A549 (cell line): ENCODE data around the gene TAF13. TPM values are rescaled to one million over a fixed set of nuclear protein-coding genes. Genes with fewer than 3 reads are reported as not detected.
A peak's percentile ranks its signal among the peaks of the same experiment; 100 is the strongest.

ENCODE experiments used
- ATAC-seq, 2 experiments: fragments of 200-7000 bp in 1 of 2; fragments of >200 bp in 1 of 2; cut with Nextera tagmentation in 1 of 2; cut with Tn5 transposase in 1 of 2; 3 replicates each; pipeline versions ENCODE4 v1.8.0 to v1.9.1; 2018 to 2020; ENCODE audit warnings: mild to moderate bottlenecking in 1 of 2, moderate library complexity in 1 of 2
- CTCF ChIA-PET: fragments of 300-600 bp; sonication (Branson Sonifier 250); formaldehyde crosslinking; extraction: SDS; loops from one replicate; lab custom pipeline; 2021; ENCODE audit warnings: antibody characterized with exemption, inconsistent platforms; lab: Yijun Ruan, JAX
- POLR2A ChIA-PET: fragments of 350-600 bp; formaldehyde crosslinking; extraction: SDS; loops from one replicate; lab custom pipeline; 2021; ENCODE audit warnings: antibody characterized with exemption, inconsistent platforms; lab: Yijun Ruan, JAX
- DNase-seq, 2 experiments: peaks; one replicate each; pipeline versions ENCODE4 v3.0.0 to v3.0.0-alpha.2; 2011 to 2016; ENCODE audit warnings: low read depth in 1 of 2, low spot score in 1 of 2
- FAIRE-seq: peaks from 2 replicates; lab custom pipeline; 2011; peaks lifted over from hg19 to GRCh38; lab: Jason Lieb, UNC
- H3K27ac ChIP-seq, 2 experiments: fragments of >200 bp; sonication (Bioruptor Twin); formaldehyde crosslinking; 3 replicates each; pipeline ENCODE4 v1.5.1; 2016 to 2017
- H3K4me1 ChIP-seq: fragments of >200 bp; sonication (Bioruptor Twin); formaldehyde crosslinking; 3 replicates; pipeline ENCODE4 v1.6.1; 2016
- H3K4me2 ChIP-seq: fragments of >200 bp; sonication (Bioruptor Twin); formaldehyde crosslinking; 3 replicates; pipeline ENCODE4 v1.6.1; 2016
- H3K4me3 ChIP-seq: fragments of >200 bp; sonication (Bioruptor Twin); formaldehyde crosslinking; 3 replicates; pipeline ENCODE4 v1.5.1; 2016
- H3K9me3 ChIP-seq: fragments of >200 bp; sonication (Bioruptor Twin); formaldehyde crosslinking; 3 replicates; pipeline ENCODE4 v1.6.1; 2016
- BHLHE40 ChIP-seq: IDR thresholded peaks from 2 replicates; pipeline ENCODE4 v1.6.1; 2012; ENCODE audit warnings: low read depth, low read length, inconsistent platforms
- E2F6 ChIP-seq: IDR thresholded peaks from 2 replicates; pipeline ENCODE4 v1.6.1; 2012; ENCODE audit warnings: low read depth, borderline replicate concordance
- ESRRA ChIP-seq: fragments of 150-350 bp; IDR thresholded peaks from 2 replicates; pipeline ENCODE4 v1.6.1; 2014; ENCODE audit warnings: mild to moderate bottlenecking, low read length, borderline replicate concordance
- FOSB ChIP-seq: fragments of 250-450 bp; sonication (Bioruptor Pico); IDR thresholded peaks from 2 replicates; pipeline ENCODE4 v1.5.0; 2020; ENCODE audit warnings: mild to moderate bottlenecking, moderate library complexity
- FOXS1 ChIP-seq: fragments of 250-450 bp; sonication (Bioruptor Pico); IDR thresholded peaks from 2 replicates; pipeline ENCODE4 v1.5.0; 2020; ENCODE audit warnings: mild to moderate bottlenecking, moderate library complexity
- GATA3 ChIP-seq: IDR thresholded peaks from 2 replicates; pipeline ENCODE4 v1.6.1; 2012; ENCODE audit warnings: borderline replicate concordance
- HMGXB4 ChIP-seq: fragments of 250-450 bp; sonication (Bioruptor Pico); IDR thresholded peaks from 2 replicates; pipeline ENCODE4 v1.5.0; 2021; ENCODE audit warnings: mild to moderate bottlenecking, moderate library complexity, borderline replicate concordance
- JUN ChIP-seq, 2 experiments: fragments of >200 bp; sonication (Bioruptor Twin); formaldehyde crosslinking; IDR thresholded peaks; 2 replicates in 1 of 2; 3 replicates in 1 of 2; pipeline ENCODE4 v1.6.1; 2016 to 2017
- KDM5A ChIP-seq: fragments of 200-600 bp; sonication (generic); IDR thresholded peaks from 2 replicates; pipeline ENCODE4 v1.6.1; 2016; ENCODE audit warnings: antibody characterized with exemption, mild to moderate bottlenecking
- MAX ChIP-seq: IDR thresholded peaks from 2 replicates; pipeline ENCODE4 v1.6.1; 2012
- NPAS2 ChIP-seq: fragments of 250-450 bp; sonication (Bioruptor Pico); IDR thresholded peaks from 2 replicates; pipeline ENCODE4 v1.8.0; 2022; ENCODE audit warnings: mild to moderate bottlenecking, moderate library complexity, borderline replicate concordance
- NR3C1 ChIP-seq: fragments of >200 bp; sonication (Bioruptor Twin); formaldehyde crosslinking; IDR thresholded peaks from 3 replicates; pipeline ENCODE4 v1.6.1; 2017
- PHF8 ChIP-seq: fragments of 200-600 bp; sonication (generic); IDR thresholded peaks from 2 replicates; pipeline ENCODE4 v1.6.1; 2016; ENCODE audit warnings: low read depth, mild to moderate bottlenecking, antibody characterized with exemption, moderate library complexity, borderline replicate concordance
- POLR2A ChIP-seq: IDR thresholded peaks from 2 replicates; pipeline ENCODE4 v1.6.1; 2012; ENCODE audit warnings: mild to moderate bottlenecking, low read length
- RARB ChIP-seq: fragments of 250-450 bp; sonication (Bioruptor Pico); IDR thresholded peaks from 2 replicates; pipeline ENCODE4 v1.8.0; 2021; ENCODE audit warnings: mild to moderate bottlenecking, moderate library complexity
- RCOR1 ChIP-seq: fragments of 150-350 bp; IDR thresholded peaks from 2 replicates; pipeline ENCODE4 v1.6.1; 2014; ENCODE audit warnings: antibody characterized with exemption, low read length, low read depth
- RNF2 ChIP-seq: fragments of 200-600 bp; sonication (generic); IDR thresholded peaks from 2 replicates; pipeline ENCODE4 v1.6.1; 2016; ENCODE audit warnings: low read depth, mild to moderate bottlenecking, antibody characterized with exemption, moderate library complexity, borderline replicate concordance
- TP53 ChIP-seq: fragments of 250-450 bp; sonication (Bioruptor Pico); IDR thresholded peaks from 2 replicates; pipeline ENCODE4 v1.5.0; 2021; ENCODE audit warnings: mild to moderate bottlenecking, moderate library complexity
- USF2 ChIP-seq: fragments of 450-650 bp; IDR thresholded peaks from 2 replicates; pipeline ENCODE4 v1.6.1; 2014; ENCODE audit warnings: antibody characterized with exemption
- ZC3H11A ChIP-seq: fragments of 450-650 bp; IDR thresholded peaks from 2 replicates; pipeline ENCODE4 v1.6.1; 2014; ENCODE audit warnings: antibody characterized with exemption, mild to moderate bottlenecking
- ZFP36 ChIP-seq: fragments of 450-650 bp; IDR thresholded peaks from 2 replicates; pipeline ENCODE4 v1.6.1; 2014; ENCODE audit warnings: borderline replicate concordance; ENCODE audit not compliant: partially characterized antibody
- WGBS: methylation state at CpG from one replicate; pipeline ENCODE4 v1.1.6; 2017; ENCODE audit errors: missing lambda C conversion rate; 5-methylcytosine and 5-hydroxymethylcytosine counted together
- polyA plus RNA-seq, 4 experiments: library from polyadenylated mRNA; depleted of rRNA in 3 of 4; stranded (reverse); fragments of >200 nt; fragmentation: RNase III in 1 of 4; extraction: RNeasy Plus Mini Kit Qiagen cat#74134 plus additional on column Dnase treatment in 1 of 4; gene quantifications; 2 replicates in 3 of 4; 3 replicates in 1 of 4; pipeline ENCODE4 v1.2.3, GENCODE V29; 2011 to 2017

Gene TAF13
- polyA plus RNA-seq, 2 of the 4 experiments (the other 2 are of a cell fraction) = 46.7 to 50.5 TPM

GRCh38 chr1:109045595-109045994 is 30.2 kb downstream of the TAF13 start:
- CTCF ChIA-PET = interaction anchor here (0.5 to 1.3 kb wide), 4 partner anchors 15 to 356 kb away, joined by 3 read pairs; a partner anchor contains a TSS
- no peak overlapping the region for H3K27ac ChIP-seq
- no peak for FAIRE-seq
- 29% methylated on average over 1 of the region's 1 CpG for WGBS
- no peaks in the 10 kb centered on the region for H3K9me3 ChIP-seq
- H3K4me1 ChIP-seq = peaks cover under 1% of the 10 kb centered on the region; the same call in 1 of the 3 replicates
- POLR2A ChIA-PET = no interaction called here
- no peak overlapping the region for H3K4me3 ChIP-seq
- no peak overlapping the region for H3K4me2 ChIP-seq
- no peak for DNase-seq
- no peak for ATAC-seq
- TF ChIP-seq ZFP36 (no peak), BHLHE40 (no peak), GATA3 (no peak), NPAS2 (CRISPR knock-in tag) (no peak), JUN (IDR thresholded peaks at IDR 0.05) (no peak), ZC3H11A (no peak), USF2 (no peak), RNF2 (no peak), RARB (CRISPR knock-in tag) (no peak), TP53 (CRISPR knock-in tag) (no peak), FOXS1 (CRISPR knock-in tag) (no peak), RCOR1 (no peak), KDM5A (no peak), FOSB (CRISPR knock-in tag) (no peak), ESRRA (no peak)

GRCh38 chr1:109041621-109042468 is 34.0 kb downstream of the TAF13 start, which contains the start of gene WDR47:
Gene WDR47 (minus strand): TSS chr1:109042102. CDS start chr1:109023512, 18,590 bp downstream.
- FAIRE-seq = no peak
- TF ChIP-seq TP53 (CRISPR knock-in tag) (no peak), POLR2A (peak; percentile 93), NR3C1 (no peak), BHLHE40 (no peak), HMGXB4 (no peak), MAX (peak; percentile 50; the same call in 1 of the 2 replicates), E2F6 (peak; percentile 49; the same call in 1 of the 2 replicates), PHF8 (peak; percentile 52; the same call in 1 of the 2 replicates)

More at GRCh38 chr1:109041621-109042468, 34.0 kb downstream of the TAF13 start, which contains the start of gene WDR47:
- H3K27ac ChIP-seq = peak within 1 kb of the TSS; percentile 74 to 88
- peak within 1 kb of the TSS; percentile 82 for H3K4me2 ChIP-seq
- CTCF ChIA-PET = interaction anchor here (0.7 to 1.3 kb wide), 3 partner anchors 14 to 70 kb away, joined by 3 to 4 read pairs (median 4); a partner anchor contains a TSS
- H3K4me1 ChIP-seq = peaks cover 7% of the 10 kb centered on the region; the same call in 1 of the 3 replicates
- peak; percentile 97 to 99 for ATAC-seq
- peak; percentile 82 to 93 for DNase-seq
- peak within 1 kb of the TSS; percentile 66 for H3K4me3 ChIP-seq
- H3K9me3 ChIP-seq = no peaks in the 10 kb centered on the region
- WGBS = 0% methylated on average over 2 of the region's 90 CpGs
- POLR2A ChIA-PET = interaction anchor here (0.6 to 1.7 kb wide), 10 partner anchors 13 to 81 kb away, joined by 3 to 8 read pairs (median 4); partner anchors contain the start of genes CLCC1 and TAF13
